ENCODE results near the gene SPARC.

The SPARC gene

GRCh38 chr5:151622367-151623088 is 64.2 kb downstream of the SPARC start:
- no peak for DNase-seq (ENCODE audit: low read depth)

GRCh38 chr5:151620461-151620840 is 66.3 kb downstream of the SPARC start:
- DNase-seq (ENCODE audit: low read depth), result no peak

GRCh38 chr5:151619812-151620460 is 66.8 kb downstream of the SPARC start:
- no peak for DNase-seq (ENCODE audit: low read depth)

- no peak for DNase-seq (ENCODE audit: low read depth)
Observed at GRCh38 chr5:151618907-151619306, 67.8 kb downstream of the SPARC start.

- DNase-seq (ENCODE audit: low read depth), result no peak
Observed at GRCh38 chr5:151617841-151618710, 68.6 kb downstream of the SPARC start.

GRCh38 chr5:151617383-151617840 is 69.3 kb downstream of the SPARC start:
- no peak for DNase-seq (ENCODE audit: low read depth)

- no peak for DNase-seq (ENCODE audit: low read depth)
Observed at GRCh38 chr5:151615431-151615830, 71.3 kb downstream of the SPARC start.

- no peak for DNase-seq (ENCODE audit: low read depth)
Observed at GRCh38 chr5:151614565-151614964, 72.2 kb downstream of the SPARC start.

- peak; percentile 52 for DNase-seq (ENCODE audit: low read depth)
Observed at GRCh38 chr5:151612689-151613427, 73.9 kb downstream of the SPARC start.

- DNase-seq (ENCODE audit: low read depth), result no peak
Observed at GRCh38 chr5:151611127-151611775, 75.5 kb downstream of the SPARC start.

Data from stimulated activated CD4-positive, alpha-beta T cell treated with anti-CD3 and anti-CD28 coated beads, Interleukin-2, amount 100 ng/mL, for 4 hours (primary cell).